ENCODE data around the gene NTRK2.

NTRK2 gene

DNA sequence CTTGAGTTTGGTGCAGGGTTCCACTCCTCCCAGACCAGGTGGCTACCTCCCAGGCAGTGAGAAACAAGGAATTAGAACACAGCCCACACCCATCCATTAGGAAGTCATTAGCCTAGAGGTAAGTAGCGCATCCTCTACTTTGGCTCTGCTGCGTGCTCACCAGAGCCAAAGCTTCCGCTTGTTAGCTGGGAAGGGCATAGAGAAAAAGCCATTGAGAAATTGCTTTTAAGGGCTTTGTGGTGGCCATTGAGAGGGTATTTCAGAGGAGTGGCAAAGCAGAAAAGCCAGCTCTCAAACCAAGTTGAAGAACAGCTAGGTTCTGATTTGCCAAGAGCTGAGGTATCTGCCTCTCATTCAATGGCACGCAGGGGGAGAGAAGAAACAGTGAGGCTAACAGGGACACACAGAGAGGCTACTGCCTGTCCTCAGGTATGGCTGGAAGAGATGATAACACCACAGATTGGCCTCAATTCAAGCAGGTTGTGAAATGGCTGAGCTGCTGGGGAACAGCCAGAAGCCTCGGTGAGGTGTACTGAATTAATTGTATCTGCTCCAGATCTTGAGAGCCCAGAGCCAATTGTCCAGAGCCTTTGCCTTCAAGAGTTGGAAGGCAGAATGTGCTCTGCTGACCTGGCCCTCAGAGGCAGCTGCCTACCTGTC is 119.4 kb downstream of the NTRK2 start:
- H3K27ac ChIP-seq = no peak overlapping the region

DNA sequence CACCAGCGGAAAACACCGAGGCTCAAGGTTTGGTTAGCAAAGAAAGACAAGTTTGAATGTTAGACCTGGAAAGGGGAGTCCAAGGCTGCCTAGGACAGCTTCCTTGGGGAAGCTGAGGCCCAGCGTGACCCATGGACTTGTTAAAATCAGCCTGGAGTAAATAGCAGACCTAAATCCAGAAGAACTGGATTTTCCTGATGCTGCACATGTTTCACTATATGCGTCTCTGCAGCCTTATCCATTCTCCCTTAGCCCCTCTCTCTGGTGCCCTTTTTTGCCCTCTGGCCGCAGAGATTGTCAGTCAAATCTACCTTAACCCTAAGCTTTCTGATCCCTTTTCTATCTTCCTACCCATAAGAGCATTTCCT is 119.9 kb downstream of the NTRK2 start:
- TF ChIP-seq ZFX (IDR thresholded peaks at IDR 0.05; ENCODE audit: borderline replicate concordance) = no peak
- TF ChIP-seq, protein P1, sequence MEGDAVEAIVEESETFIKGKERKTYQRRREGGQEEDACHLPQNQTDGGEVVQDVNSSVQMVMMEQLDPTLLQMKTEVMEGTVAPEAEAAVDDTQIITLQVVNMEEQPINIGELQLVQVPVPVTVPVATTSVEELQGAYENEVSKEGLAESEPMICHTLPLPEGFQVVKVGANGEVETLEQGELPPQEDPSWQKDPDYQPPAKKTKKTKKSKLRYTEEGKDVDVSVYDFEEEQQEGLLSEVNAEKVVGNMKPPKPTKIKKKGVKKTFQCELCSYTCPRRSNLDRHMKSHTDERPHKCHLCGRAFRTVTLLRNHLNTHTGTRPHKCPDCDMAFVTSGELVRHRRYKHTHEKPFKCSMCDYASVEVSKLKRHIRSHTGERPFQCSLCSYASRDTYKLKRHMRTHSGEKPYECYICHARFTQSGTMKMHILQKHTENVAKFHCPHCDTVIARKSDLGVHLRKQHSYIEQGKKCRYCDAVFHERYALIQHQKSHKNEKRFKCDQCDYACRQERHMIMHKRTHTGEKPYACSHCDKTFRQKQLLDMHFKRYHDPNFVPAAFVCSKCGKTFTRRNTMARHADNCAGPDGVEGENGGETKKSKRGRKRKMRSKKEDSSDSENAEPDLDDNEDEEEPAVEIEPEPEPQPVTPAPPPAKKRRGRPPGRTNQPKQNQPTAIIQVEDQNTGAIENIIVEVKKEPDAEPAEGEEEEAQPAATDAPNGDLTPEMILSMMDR (IDR thresholded peaks at IDR 0.05) = no peak
- no peak overlapping the region for H3K27ac ChIP-seq

More for the DNA sequence above, 119.4 kb downstream of the NTRK2 start:
- no peak for TF ChIP-seq ZFX (IDR thresholded peaks at IDR 0.05; ENCODE audit: borderline replicate concordance)
- TF ChIP-seq, protein P1 (IDR thresholded peaks at IDR 0.05) = no peak

DNA sequence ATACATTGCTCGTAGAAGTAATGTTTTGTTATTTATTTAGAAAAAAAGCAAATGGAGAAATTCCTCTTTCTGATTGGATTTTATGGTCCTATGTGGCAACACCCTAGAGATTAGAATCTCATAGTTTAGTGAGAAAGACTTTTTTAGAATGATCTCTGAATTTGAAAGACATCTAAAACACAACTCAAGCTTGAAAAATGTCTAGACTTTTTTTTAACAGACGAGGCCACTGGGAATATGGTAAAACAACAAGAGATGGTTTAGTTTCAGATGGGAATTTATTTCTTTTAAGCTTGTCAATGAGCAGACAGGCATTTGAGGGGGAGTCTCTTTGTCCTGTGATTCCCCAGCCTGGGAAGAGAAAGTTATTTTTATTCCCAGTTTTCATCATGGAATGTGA is 122.1 kb downstream of the NTRK2 start:
- no peak overlapping the region for H3K27ac ChIP-seq
- TF ChIP-seq, protein P1 (IDR thresholded peaks at IDR 0.05) = no peak
- no peak for TF ChIP-seq ZFX (IDR thresholded peaks at IDR 0.05; ENCODE audit: borderline replicate concordance)

DNA sequence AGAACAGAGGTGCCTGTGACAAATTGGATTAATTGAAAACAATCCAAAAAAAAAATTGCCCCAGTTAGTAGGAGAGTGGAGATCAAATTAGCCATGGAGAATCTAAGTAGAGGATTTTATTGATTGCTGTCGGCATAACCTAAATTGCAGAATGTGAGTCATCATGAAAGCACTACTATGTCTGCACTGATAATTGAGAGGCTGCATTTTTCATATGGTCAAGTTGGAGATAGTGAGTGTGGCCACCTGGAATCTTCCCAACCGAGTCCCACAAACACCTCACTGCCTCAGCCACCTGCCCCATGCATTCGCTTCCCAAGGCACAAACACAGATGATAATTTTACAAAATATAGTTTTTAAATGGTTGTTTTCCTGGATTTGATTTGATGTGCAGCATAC is 123.7 kb downstream of the NTRK2 start:
- H3K27ac ChIP-seq = no peak overlapping the region
- no peak for TF ChIP-seq ZFX (IDR thresholded peaks at IDR 0.05; ENCODE audit: borderline replicate concordance)
- TF ChIP-seq, protein P1 (IDR thresholded peaks at IDR 0.05) = no peak

DNA sequence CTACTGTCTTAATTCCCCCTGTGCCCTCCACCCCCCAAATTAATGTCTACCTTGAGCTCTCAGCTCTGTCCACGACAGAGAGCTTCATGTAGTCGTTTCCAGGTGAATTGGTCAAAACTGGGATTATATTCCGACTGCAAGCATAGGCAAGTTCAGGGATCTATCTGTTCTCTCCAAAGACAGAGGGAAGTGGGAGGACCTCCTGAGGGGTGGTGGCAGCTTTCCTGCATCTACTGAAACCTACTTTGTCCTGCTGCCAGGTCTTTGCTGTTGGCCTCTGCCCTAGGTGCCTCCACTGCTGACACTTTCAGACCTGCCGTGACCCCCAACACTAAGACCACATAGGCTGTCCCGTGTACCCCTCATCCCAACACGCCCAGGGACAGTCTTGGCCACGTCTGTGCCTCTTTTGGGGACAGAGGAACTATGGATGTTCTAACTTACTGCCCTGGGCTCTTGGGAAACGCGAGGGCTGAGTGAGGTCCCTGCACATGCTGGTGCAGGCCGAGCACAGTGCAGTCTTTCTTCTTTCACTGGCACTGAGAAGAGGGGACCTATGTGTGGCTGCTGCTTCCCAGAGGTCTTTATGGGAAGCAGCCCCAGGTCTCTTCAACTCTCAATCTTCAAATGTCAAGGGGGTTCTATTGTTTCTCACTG is 125.6 kb downstream of the NTRK2 start:
- no peak for TF ChIP-seq ZFX (IDR thresholded peaks at IDR 0.05; ENCODE audit: borderline replicate concordance)
- TF ChIP-seq, protein P1 (IDR thresholded peaks at IDR 0.05) = no peak
- no peak overlapping the region for H3K27ac ChIP-seq

DNA sequence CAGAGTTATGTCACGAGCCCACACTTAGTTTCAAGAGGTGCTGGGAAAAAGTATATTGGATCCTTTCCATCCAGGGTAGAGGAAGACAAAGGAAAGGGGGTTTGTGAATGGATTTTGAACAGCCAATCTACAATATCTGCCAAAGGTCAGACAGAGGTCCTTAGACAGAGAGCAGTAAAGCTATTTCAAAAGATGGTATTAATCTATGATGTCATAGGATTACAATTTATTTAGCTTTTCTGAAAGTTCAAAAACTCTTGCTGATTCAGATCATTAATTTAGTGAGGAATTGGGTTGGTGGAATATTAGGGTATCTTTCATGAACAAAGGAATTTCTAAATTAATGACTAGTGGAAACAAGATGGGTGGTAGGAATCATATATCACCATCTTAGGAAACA is 126.9 kb downstream of the NTRK2 start:
- no peak for TF ChIP-seq ZFX (IDR thresholded peaks at IDR 0.05; ENCODE audit: borderline replicate concordance)
- TF ChIP-seq, protein P1 (IDR thresholded peaks at IDR 0.05) = no peak
- no peak overlapping the region for H3K27ac ChIP-seq

DNA sequence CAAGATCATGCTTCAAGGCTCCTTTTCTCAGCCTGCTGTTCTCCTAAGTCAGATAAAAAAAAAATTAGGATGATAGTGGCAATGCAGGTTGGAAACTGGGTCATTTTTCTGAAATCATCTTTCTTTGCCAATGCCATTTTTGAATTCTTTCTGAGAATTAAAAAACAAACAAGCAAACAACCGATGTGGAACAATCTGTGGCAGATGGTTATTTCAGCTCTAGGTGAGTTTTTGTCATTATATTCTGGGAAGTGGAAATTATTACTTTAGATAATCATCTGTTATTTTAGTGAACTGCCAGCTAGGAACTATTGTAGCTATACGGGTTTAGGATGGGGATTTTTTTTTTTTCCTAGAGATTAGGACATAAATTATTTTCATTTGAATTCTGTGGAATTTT is 129.7 kb downstream of the NTRK2 start:
- no peak overlapping the region for H3K27ac ChIP-seq

More for the DNA sequence above, 129.7 kb downstream of the NTRK2 start:
- TF ChIP-seq ZFX (IDR thresholded peaks at IDR 0.05; ENCODE audit: borderline replicate concordance) = no peak
- TF ChIP-seq, protein P1 (IDR thresholded peaks at IDR 0.05) = no peak

Data from 22Rv1 (cell line).